ENCODE results near the gene DCST2. TPM values are rescaled to one million over a fixed set of nuclear protein-coding genes. Genes with fewer than 3 reads are reported as not detected.
A peak's percentile ranks its signal among the peaks of the same experiment; 100 is the strongest.

The DCST2 gene
- total RNA-seq, 4 donors from 2014 or later, result 0.33 to 4.2 (median 0.50) TPM; not detected in 1

- H3K27ac ChIP-seq, result peak overlapping the region in 1 of 3 donors; percentile 18
- H3K4me3 ChIP-seq (replicated peaks in 1 of 3), result no peak overlapping the region
- H3K4me1 ChIP-seq, result peaks cover 51 to 73% of the 10 kb centered on the region in 2 donors
- H3K9me3 ChIP-seq, result no peaks in the 10 kb centered on the region
- no peaks in the 10 kb centered on the region for H3K27me3 ChIP-seq
- 95 to 97% methylated on average over 14 to 16 of the region's 31 CpGs for WGBS, 2 donors
- intact Hi-C loops (cut with DNase I), result no loop called here
- TF ChIP-seq POLR2A (IDR thresholded peaks at IDR 0.05) (no peak), CTCF (IDR thresholded peaks at IDR 0.05) (no peak)
- DNase-seq, result no peak
- peaks cover 19 to 22% of the 10 kb centered on the region in 2 donors for H3K36me3 ChIP-seq
Measured at GRCh38 chr1:155014709-155015508, 18.7 kb downstream of the DCST2 start.

GRCh38 chr1:155013632-155014031 is 19.9 kb downstream of the DCST2 start:
- TF ChIP-seq POLR2A (IDR thresholded peaks at IDR 0.05), result no peak
- TF ChIP-seq CTCF (IDR thresholded peaks at IDR 0.05), result no peak
- intact Hi-C loops (cut with DNase I), result no loop called here
- Histone ChIP-seq H3K4me1 (peaks cover 56 to 71% of the 10 kb centered on the region in 2 donors), H3K36me3 (peaks cover 19 to 22% of the 10 kb centered on the region in 2 donors), H3K4me3 (replicated peaks in 1 of 3) (no peak overlapping the region), H3K27me3 (no peaks in the 10 kb centered on the region), H3K9me3 (no peaks in the 10 kb centered on the region), H3K27ac (no peak overlapping the region)
- 60 to 62% methylated on average over 6 to 8 of the region's 8 CpGs for WGBS, 2 donors
- DNase-seq, result no peak

- Histone ChIP-seq H3K27me3 (no peaks in the 10 kb centered on the region), H3K4me1 (peaks cover 56 to 71% of the 10 kb centered on the region in 2 donors), H3K4me3 (replicated peaks in 1 of 3) (no peak overlapping the region), H3K36me3 (peaks cover 19 to 22% of the 10 kb centered on the region in 2 donors), H3K27ac (peak overlapping the region in 2 of 3 donors; percentile 58 to 63), H3K9me3 (no peaks in the 10 kb centered on the region)
- WGBS, 2 donors, result 69 to 79% methylated on average over 3 of the region's 3 CpGs
- no peak for DNase-seq
- TF ChIP-seq POLR2A (IDR thresholded peaks at IDR 0.05) (no peak), CTCF (IDR thresholded peaks at IDR 0.05) (no peak)
- intact Hi-C loops (cut with DNase I), result no loop called here
Measured at GRCh38 chr1:155012776-155013602, 20.6 kb downstream of the DCST2 start.

GRCh38 chr1:155012026-155012546 is 21.5 kb downstream of the DCST2 start:
- DNase-seq, result peak; percentile 77 to 92
- WGBS, 2 donors, result 3 to 19% methylated on average over 8 to 9 of the region's 9 CpGs
- TF ChIP-seq POLR2A (IDR thresholded peaks at IDR 0.05) (peak in 1 of 2 donors; percentile 45), CTCF (IDR thresholded peaks at IDR 0.05) (no peak)
- H3K27ac ChIP-seq, result peak overlapping the region; percentile 33 to 63 (median 58)
- intact Hi-C loops (cut with DNase I), result no loop called here
- H3K9me3 ChIP-seq, result no peaks in the 10 kb centered on the region
- no peak overlapping the region for H3K4me3 ChIP-seq (replicated peaks in 1 of 3)
- H3K36me3 ChIP-seq, result peaks cover 19 to 22% of the 10 kb centered on the region in 2 donors
- H3K4me1 ChIP-seq, result peaks cover 59 to 71% of the 10 kb centered on the region in 2 donors
- H3K27me3 ChIP-seq, result no peaks in the 10 kb centered on the region
